Measurements from ENCODE around the gene NWD2.

Gene NWD2

DNA sequence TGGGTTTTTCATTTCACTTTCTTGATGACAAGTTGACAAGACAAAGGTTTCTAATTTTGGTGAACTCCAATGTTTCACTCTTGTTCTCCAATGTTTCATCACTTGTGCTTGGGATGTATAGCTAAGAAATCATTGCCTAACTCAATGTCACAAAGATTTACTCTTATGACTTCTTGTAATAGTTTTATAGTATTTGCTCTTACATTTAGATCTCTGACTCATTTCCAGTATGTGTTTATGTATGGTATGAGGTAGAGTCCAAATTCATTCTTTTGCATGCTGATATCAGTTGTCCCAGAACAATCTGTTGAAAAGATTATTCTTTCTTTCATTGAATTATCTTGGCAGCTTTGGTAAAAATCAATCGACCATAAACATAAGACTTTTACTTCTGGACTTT is 12.2 kb upstream of the NWD2 start:
- FAIRE-seq, result no peak
- TF ChIP-seq PAX5 (IDR thresholded peaks at IDR 0.05; ENCODE audit: insufficient read depth, low read length, severe bottlenecking), result no peak
- TF ChIP-seq SPI1 (IDR thresholded peaks at IDR 0.05; ENCODE audit: low read depth, low read length), result no peak
- TF ChIP-seq TAF1 (IDR thresholded peaks at IDR 0.05; ENCODE audit: low read depth, low read length), result no peak
- TF ChIP-seq POLR2AphosphoS5 (IDR thresholded peaks at IDR 0.05; ENCODE audit: low read depth, low read length), result no peak
- TF ChIP-seq POLR2A (IDR thresholded peaks at IDR 0.05; ENCODE audit: low read depth, low read length), result no peak
- no peak for TF ChIP-seq POU2F2 (IDR thresholded peaks at IDR 0.05; ENCODE audit: low read depth, low read length)
- no peak for DNase-seq (ENCODE audit: insufficient read length, low spot score)

GRCh38 chr4:37236165-37236564 is 8.4 kb upstream of the NWD2 start:
- FAIRE-seq, result no peak
- TF ChIP-seq SPI1 (IDR thresholded peaks at IDR 0.05; ENCODE audit: low read depth, low read length) (no peak), PAX5 (IDR thresholded peaks at IDR 0.05; ENCODE audit: insufficient read depth, low read length, severe bottlenecking) (no peak), POU2F2 (IDR thresholded peaks at IDR 0.05; ENCODE audit: low read depth, low read length) (no peak), TAF1 (IDR thresholded peaks at IDR 0.05; ENCODE audit: low read depth, low read length) (no peak), POLR2AphosphoS5 (IDR thresholded peaks at IDR 0.05; ENCODE audit: low read depth, low read length) (no peak), POLR2A (IDR thresholded peaks at IDR 0.05; ENCODE audit: low read depth, low read length) (no peak)
- no peak for DNase-seq (ENCODE audit: insufficient read length, low spot score)

DNA sequence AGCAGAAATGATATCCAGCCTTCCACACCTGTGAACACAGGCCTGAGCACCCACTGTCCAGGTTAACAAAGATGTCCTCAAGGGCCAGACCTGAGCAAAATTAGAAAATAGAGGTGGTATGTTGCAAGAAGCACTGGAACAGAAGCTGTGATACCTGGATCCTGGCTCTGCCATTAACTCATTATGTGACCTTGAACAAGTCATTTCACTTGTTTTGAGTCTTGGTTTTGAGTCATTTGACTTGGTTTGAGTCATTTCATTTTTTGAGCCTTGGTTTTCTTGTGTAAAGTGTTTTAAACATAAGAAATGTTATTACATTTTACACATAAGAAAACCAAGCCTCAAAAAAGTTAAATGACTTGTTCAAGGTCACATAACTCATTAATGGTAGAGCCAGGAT is 2.9 kb upstream of the NWD2 start:
- DNase-seq (ENCODE audit: insufficient read length, low spot score) (no peak), FAIRE-seq (no peak)
- TF ChIP-seq TAF1 (IDR thresholded peaks at IDR 0.05; ENCODE audit: low read depth, low read length) (no peak), POLR2A (IDR thresholded peaks at IDR 0.05; ENCODE audit: low read depth, low read length) (no peak), POLR2AphosphoS5 (IDR thresholded peaks at IDR 0.05; ENCODE audit: low read depth, low read length) (no peak), PAX5 (IDR thresholded peaks at IDR 0.05; ENCODE audit: insufficient read depth, low read length, severe bottlenecking) (no peak), POU2F2 (IDR thresholded peaks at IDR 0.05; ENCODE audit: low read depth, low read length) (no peak), SPI1 (IDR thresholded peaks at IDR 0.05; ENCODE audit: low read depth, low read length) (no peak)

DNA sequence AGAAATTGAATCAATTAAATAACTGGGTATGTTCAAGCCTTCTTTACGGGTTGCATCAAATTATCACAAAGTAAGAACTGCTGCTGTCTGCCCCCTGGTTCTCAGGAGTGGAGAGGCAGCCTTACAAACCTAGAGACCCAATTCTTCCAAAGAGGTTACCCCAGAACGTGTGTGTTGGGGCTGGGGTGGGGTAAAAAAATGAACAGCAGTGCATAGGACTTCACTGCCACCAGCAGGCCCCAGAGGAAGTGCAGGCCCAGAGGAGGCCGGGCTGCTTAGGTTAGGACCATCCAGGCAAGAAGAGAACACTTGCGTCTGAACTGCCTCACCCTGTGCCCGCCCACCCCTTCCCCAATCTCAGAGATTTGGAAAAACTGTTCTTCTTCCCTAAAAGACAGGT is 1.5 kb upstream of the NWD2 start:
- FAIRE-seq, result no peak
- TF ChIP-seq TAF1 (IDR thresholded peaks at IDR 0.05; ENCODE audit: low read depth, low read length) (no peak), PAX5 (IDR thresholded peaks at IDR 0.05; ENCODE audit: insufficient read depth, low read length, severe bottlenecking) (no peak)
- DNase-seq (ENCODE audit: insufficient read length, low spot score), result no peak

DNA sequence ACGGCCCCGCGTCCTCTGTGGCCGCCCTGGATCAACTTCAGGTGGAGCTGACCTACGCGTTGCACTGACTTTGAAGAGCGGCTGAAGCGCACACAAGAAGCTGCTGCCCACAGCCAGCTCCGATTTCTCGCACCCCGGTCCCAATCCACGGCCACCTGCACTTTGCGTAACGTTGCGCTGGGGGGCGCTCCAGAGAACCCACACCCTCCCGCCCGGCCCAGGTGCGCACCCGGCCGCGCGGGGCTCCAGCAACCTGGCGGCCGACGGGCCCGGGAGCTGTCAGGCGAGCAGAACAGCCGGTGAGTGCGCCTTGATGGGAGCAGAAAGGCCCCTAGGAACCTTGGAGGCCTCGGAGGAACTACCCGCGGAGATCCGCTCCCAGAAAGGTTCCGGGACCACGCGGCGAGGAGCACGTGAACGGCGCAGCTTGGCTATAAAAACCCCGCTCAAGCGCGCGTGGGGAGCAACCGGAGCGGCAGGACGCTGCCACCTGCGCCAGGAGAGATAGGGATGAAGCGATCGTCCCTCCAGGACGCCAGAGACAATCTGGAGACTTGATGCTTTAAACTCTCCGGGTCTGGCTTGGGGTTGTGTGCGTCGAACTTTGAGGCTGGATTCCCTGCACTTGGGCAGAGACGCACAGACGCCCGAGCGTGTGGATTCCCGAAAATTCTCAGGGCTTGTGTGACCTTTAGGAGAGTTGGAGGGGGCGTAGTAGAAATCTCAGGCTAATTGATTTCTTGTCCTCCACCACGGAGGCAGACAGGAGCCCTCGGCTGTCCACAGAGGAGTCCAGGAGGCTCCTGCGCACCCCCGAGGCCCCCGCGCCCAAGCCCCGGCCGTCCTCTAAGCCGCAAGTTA is 591 bp upstream of the NWD2 start:
- FAIRE-seq, result no peak
- DNase-seq (ENCODE audit: insufficient read length, low spot score), result peak; percentile 9
- no peak for TF ChIP-seq TAF1 (IDR thresholded peaks at IDR 0.05; ENCODE audit: low read depth, low read length)
- TF ChIP-seq POLR2A (IDR thresholded peaks at IDR 0.05; ENCODE audit: low read depth, low read length), result no peak
- no peak for TF ChIP-seq PAX5 (IDR thresholded peaks at IDR 0.05; ENCODE audit: insufficient read depth, low read length, severe bottlenecking)
- no peak for TF ChIP-seq SPI1 (IDR thresholded peaks at IDR 0.05; ENCODE audit: low read depth, low read length)
- TF ChIP-seq POU2F2 (IDR thresholded peaks at IDR 0.05; ENCODE audit: low read depth, low read length), result no peak
- TF ChIP-seq POLR2AphosphoS5 (IDR thresholded peaks at IDR 0.05; ENCODE audit: low read depth, low read length), result no peak

GRCh38 chr4:37245391-37245954 is 930 bp downstream of the NWD2 start:
- no peak for DNase-seq (ENCODE audit: insufficient read length, low spot score)
- FAIRE-seq, result no peak
- TF ChIP-seq POLR2AphosphoS5 (IDR thresholded peaks at IDR 0.05; ENCODE audit: low read depth, low read length), result no peak
- no peak for TF ChIP-seq POU2F2 (IDR thresholded peaks at IDR 0.05; ENCODE audit: low read depth, low read length)
- TF ChIP-seq TAF1 (IDR thresholded peaks at IDR 0.05; ENCODE audit: low read depth, low read length), result no peak
- no peak for TF ChIP-seq POLR2A (IDR thresholded peaks at IDR 0.05; ENCODE audit: low read depth, low read length)
- TF ChIP-seq SPI1 (IDR thresholded peaks at IDR 0.05; ENCODE audit: low read depth, low read length), result no peak
- no peak for TF ChIP-seq PAX5 (IDR thresholded peaks at IDR 0.05; ENCODE audit: insufficient read depth, low read length, severe bottlenecking)

DNA sequence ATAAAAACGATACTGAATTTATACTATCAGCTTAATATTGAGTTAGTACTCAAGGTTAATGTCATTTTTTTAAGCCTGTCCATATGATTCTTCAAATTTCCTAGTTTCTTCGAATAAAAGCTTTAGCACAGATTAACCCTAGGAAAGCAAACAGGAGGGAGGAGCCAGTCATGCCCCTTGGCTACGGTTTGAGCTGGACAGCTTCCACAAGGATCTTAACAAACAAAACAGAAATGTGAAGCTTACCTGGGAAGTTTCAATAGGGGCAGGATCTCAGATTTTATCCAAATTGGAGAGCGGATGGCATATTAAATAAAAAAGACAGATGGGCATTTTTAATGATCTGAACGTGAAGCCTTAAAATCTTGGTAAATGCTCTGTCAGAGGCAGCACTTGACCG is 2.3 kb downstream of the NWD2 start:
- DNase-seq (ENCODE audit: insufficient read length, low spot score), result no peak
- TF ChIP-seq TAF1 (IDR thresholded peaks at IDR 0.05; ENCODE audit: low read depth, low read length) (no peak), POLR2AphosphoS5 (IDR thresholded peaks at IDR 0.05; ENCODE audit: low read depth, low read length) (no peak), SPI1 (IDR thresholded peaks at IDR 0.05; ENCODE audit: low read depth, low read length) (no peak), POU2F2 (IDR thresholded peaks at IDR 0.05; ENCODE audit: low read depth, low read length) (no peak), POLR2A (IDR thresholded peaks at IDR 0.05; ENCODE audit: low read depth, low read length) (no peak), PAX5 (IDR thresholded peaks at IDR 0.05; ENCODE audit: insufficient read depth, low read length, severe bottlenecking) (no peak)
- no peak for FAIRE-seq

- TF ChIP-seq SPI1 (IDR thresholded peaks at IDR 0.05; ENCODE audit: low read depth, low read length) (no peak), POLR2AphosphoS5 (IDR thresholded peaks at IDR 0.05; ENCODE audit: low read depth, low read length) (no peak), POLR2A (IDR thresholded peaks at IDR 0.05; ENCODE audit: low read depth, low read length) (no peak), PAX5 (IDR thresholded peaks at IDR 0.05; ENCODE audit: insufficient read depth, low read length, severe bottlenecking) (no peak), POU2F2 (IDR thresholded peaks at IDR 0.05; ENCODE audit: low read depth, low read length) (no peak), TAF1 (IDR thresholded peaks at IDR 0.05; ENCODE audit: low read depth, low read length) (no peak)
- DNase-seq (ENCODE audit: insufficient read length, low spot score), result no peak
- FAIRE-seq, result no peak
Observed at GRCh38 chr4:37258221-37258620, 13.7 kb downstream of the NWD2 start.

DNA sequence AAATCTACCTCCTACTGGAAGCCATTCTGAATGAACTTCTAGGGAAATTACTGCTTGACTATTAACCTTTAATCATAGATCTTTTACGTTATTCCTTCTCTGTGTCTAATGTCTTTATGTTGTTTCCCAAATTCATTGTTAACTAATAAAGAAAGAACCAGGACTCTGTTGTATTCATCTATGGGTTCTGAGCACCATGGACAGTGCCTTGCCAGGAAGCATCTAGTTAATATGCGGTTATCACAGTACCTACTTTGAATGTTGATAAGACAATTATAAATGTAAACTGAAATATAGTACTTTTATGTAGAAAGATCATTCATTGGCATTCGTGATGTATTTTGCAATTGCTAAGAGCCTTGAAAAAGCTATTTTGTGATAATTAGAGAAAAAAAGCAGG is 23.8 kb downstream of the NWD2 start:
- FAIRE-seq (no peak), DNase-seq (ENCODE audit: insufficient read length, low spot score) (no peak)
- TF ChIP-seq POLR2AphosphoS5 (IDR thresholded peaks at IDR 0.05; ENCODE audit: low read depth, low read length) (no peak), POLR2A (IDR thresholded peaks at IDR 0.05; ENCODE audit: low read depth, low read length) (no peak), TAF1 (IDR thresholded peaks at IDR 0.05; ENCODE audit: low read depth, low read length) (no peak)

DNA sequence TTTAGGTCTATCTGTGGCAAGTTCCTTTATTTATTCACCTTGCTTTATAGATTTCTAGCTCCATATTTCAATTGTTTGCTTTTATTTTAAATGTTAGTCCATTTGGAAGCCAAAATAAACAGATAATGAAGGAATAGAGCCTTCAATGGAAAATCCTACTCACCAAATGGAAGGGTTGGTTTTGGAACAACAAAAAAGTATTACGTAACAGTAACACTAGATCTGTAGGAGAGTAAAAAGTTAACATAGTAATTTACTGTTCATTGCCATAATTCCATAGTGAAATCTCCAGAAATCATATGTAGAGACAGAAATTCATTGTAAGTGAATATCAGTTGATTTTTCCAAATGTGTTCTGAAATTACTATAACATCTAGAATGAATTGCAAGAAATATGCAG is 34.6 kb downstream of the NWD2 start:
- FAIRE-seq, result no peak

More for the DNA sequence above, 34.6 kb downstream of the NWD2 start:
- no peak for DNase-seq (ENCODE audit: insufficient read length, low spot score)
- TF ChIP-seq POLR2A (IDR thresholded peaks at IDR 0.05; ENCODE audit: low read depth, low read length) (no peak), PAX5 (IDR thresholded peaks at IDR 0.05; ENCODE audit: insufficient read depth, low read length, severe bottlenecking) (no peak), POU2F2 (IDR thresholded peaks at IDR 0.05; ENCODE audit: low read depth, low read length) (no peak), SPI1 (IDR thresholded peaks at IDR 0.05; ENCODE audit: low read depth, low read length) (no peak)
